H9 (cell line): ENCODE measurements around the gene NTN3. TPM values are rescaled to one million over a fixed set of nuclear protein-coding genes. Genes with fewer than 3 reads are reported as not detected.

Source experiments
- DNase-seq: peaks from one replicate; pipeline ENCODE4 v3.0.0-alpha.2; 2017
- H2AFZ ChIP-seq: one replicate; pipeline ENCODE4 v1.6.1; 2013; ENCODE audit warnings: mild to moderate bottlenecking, low read length, control low read depth, moderate library complexity
- H2AK5ac ChIP-seq: 2 replicates; pipeline ENCODE4 v1.6.1; 2013; ENCODE audit warnings: low read length, control low read depth, mixed read lengths; ENCODE audit not compliant: insufficient read length
- H2BK120ac ChIP-seq: one replicate; pipeline ENCODE4 v1.6.1; 2013; ENCODE audit warnings: low read depth, mild to moderate bottlenecking, low read length, control low read depth, inconsistent platforms; ENCODE audit not compliant: poor library complexity, severe bottlenecking
- H2BK12ac ChIP-seq: 2 replicates; pipeline ENCODE4 v1.6.1; 2013; ENCODE audit warnings: low read length, control low read depth, mixed read lengths, low read depth; ENCODE audit not compliant: insufficient read length
- H2BK15ac ChIP-seq: 2 replicates; pipeline ENCODE4 v1.6.1; 2013; ENCODE audit warnings: low read depth, low read length, control low read depth
- H2BK20ac ChIP-seq: one replicate; pipeline ENCODE4 v1.6.1; 2013; ENCODE audit warnings: low read depth, mild to moderate bottlenecking, low read length, control low read depth, inconsistent platforms; ENCODE audit not compliant: poor library complexity, severe bottlenecking
- H2BK5ac ChIP-seq: 2 replicates; pipeline ENCODE4 v1.6.1; 2013; ENCODE audit warnings: low read length, control low read depth, mixed read lengths; ENCODE audit not compliant: insufficient read length
- H3K14ac ChIP-seq: 2 replicates; pipeline ENCODE4 v1.6.1; 2013; ENCODE audit warnings: low read length, control low read depth; ENCODE audit not compliant: insufficient read depth
- H3K18ac ChIP-seq: 2 replicates; pipeline ENCODE4 v1.6.1; 2013; ENCODE audit warnings: low read depth, mild to moderate bottlenecking, mixed read lengths, low read length, control low read depth; ENCODE audit not compliant: insufficient read length
- H3K23ac ChIP-seq: 2 replicates; pipeline ENCODE4 v1.6.1; 2013; ENCODE audit warnings: low read length, control low read depth, mixed read lengths, low read depth; ENCODE audit not compliant: insufficient read length
- H3K23me2 ChIP-seq: 2 replicates; pipeline ENCODE4 v1.6.1; 2013; ENCODE audit warnings: low read depth, mild to moderate bottlenecking, mixed read lengths, low read length, control low read depth; ENCODE audit not compliant: insufficient read length, poor library complexity, severe bottlenecking
- H3K27ac ChIP-seq: 2 replicates; pipeline ENCODE4 v1.5.1; 2013; ENCODE audit warnings: low read length, control low read depth, mixed read lengths, low read depth; ENCODE audit not compliant: insufficient read length
- H3K27me3 ChIP-seq: 2 replicates; pipeline ENCODE4 v1.6.1; 2013; ENCODE audit warnings: low read length, control low read depth, inconsistent platforms; ENCODE audit not compliant: insufficient read depth
- H3K4ac ChIP-seq: 2 replicates; pipeline ENCODE4 v1.6.1; 2013; ENCODE audit warnings: low read depth, mild to moderate bottlenecking, control low read depth, inconsistent platforms, low read length, moderate library complexity
- H3K4me1 ChIP-seq: 2 replicates; pipeline ENCODE4 v1.6.1; 2013; ENCODE audit warnings: low read length, control low read depth, inconsistent platforms; ENCODE audit not compliant: insufficient read depth
- H3K4me2 ChIP-seq: 2 replicates; pipeline ENCODE4 v1.6.1; 2013; ENCODE audit warnings: low read length, control low read depth, mixed read lengths; ENCODE audit not compliant: insufficient read length, insufficient read depth
- H3K56ac ChIP-seq: 2 replicates; pipeline ENCODE4 v1.6.1; 2013; ENCODE audit warnings: low read depth, mild to moderate bottlenecking, mixed read lengths, low read length, control low read depth; ENCODE audit not compliant: insufficient read length
- H3K79me1 ChIP-seq: 2 replicates; pipeline ENCODE4 v1.6.1; 2013; ENCODE audit warnings: low read depth, mild to moderate bottlenecking, moderate library complexity, low read length, control low read depth, inconsistent platforms; ENCODE audit not compliant: insufficient read depth, poor library complexity, severe bottlenecking
- H3K79me2 ChIP-seq: 2 replicates; pipeline ENCODE4 v1.6.1; 2013; ENCODE audit warnings: low read length, control low read depth, inconsistent platforms; ENCODE audit not compliant: insufficient read depth
- H3K9ac ChIP-seq: 2 replicates; pipeline ENCODE4 v1.6.1; 2013; ENCODE audit warnings: low read length, control low read depth, mixed read lengths; ENCODE audit not compliant: insufficient read length; ENCODE audit errors: extremely low read depth
- H3K9me3 ChIP-seq: one replicate; pipeline ENCODE4 v1.6.1; 2013; ENCODE audit warnings: low read depth, low read length, inconsistent platforms; ENCODE audit not compliant: control insufficient read depth
- H3T11ph ChIP-seq: one replicate; pipeline ENCODE4 v1.6.1; 2013; ENCODE audit warnings: mild to moderate bottlenecking, low read length, control low read depth, inconsistent platforms
- H4K20me1 ChIP-seq: one replicate; pipeline ENCODE4 v1.6.1; 2013; ENCODE audit not compliant: control insufficient read depth, insufficient read length, insufficient read depth
- H4K5ac ChIP-seq: 2 replicates; pipeline ENCODE4 v1.6.1; 2013; ENCODE audit warnings: low read depth, mild to moderate bottlenecking, mixed read lengths, low read length, control low read depth; ENCODE audit not compliant: insufficient read length
- H4K8ac ChIP-seq: replicated peaks from 2 replicates; pipeline ENCODE4 v1.6.1; 2013; ENCODE audit warnings: low read length, control low read depth, mixed read lengths, low read depth; ENCODE audit not compliant: insufficient read length
- H4K91ac ChIP-seq: 2 replicates; pipeline ENCODE4 v1.6.1; 2013; ENCODE audit warnings: low read depth, mild to moderate bottlenecking, moderate library complexity, mixed read lengths, low read length, control low read depth; ENCODE audit not compliant: insufficient read length
- H3K27ac Mint-ChIP-seq, 3 experiments: 2 replicates in 2 of 3; 3 replicates in 1 of 3; pipeline ENCODE4 v1.8.0; 2020 to 2021; ENCODE audit warnings: mixed read lengths in 3 of 3, mild to moderate bottlenecking in 1 of 3, moderate library complexity in 1 of 3
- H3K27me3 Mint-ChIP-seq: 2 replicates; pipeline ENCODE4 v1.8.0; 2021; ENCODE audit warnings: low read depth, mild to moderate bottlenecking, moderate library complexity, mixed read lengths
- H3K36me3 Mint-ChIP-seq, 3 experiments: 2 replicates in 2 of 3; 3 replicates in 1 of 3; pipeline ENCODE4 v1.8.0; 2020 to 2021; ENCODE audit warnings: low read depth in 3 of 3, mixed read lengths in 3 of 3; ENCODE audit not compliant: insufficient read depth in 1 of 3
- H3K4me1 Mint-ChIP-seq, 2 experiments: 2 replicates each; pipeline ENCODE4 v1.8.0; 2020; ENCODE audit warnings: mixed read lengths in 2 of 2
- H3K4me3 Mint-ChIP-seq, 2 experiments: 2 replicates in 1 of 2; 3 replicates in 1 of 2; pipeline ENCODE4 v1.8.0; 2020 to 2021; ENCODE audit warnings: mild to moderate bottlenecking in 2 of 2, mixed read lengths in 2 of 2, moderate library complexity in 1 of 2
- H3K9me3 Mint-ChIP-seq, 2 experiments: 2 replicates in 1 of 2; 3 replicates in 1 of 2; pipeline ENCODE4 v1.8.0; 2020; ENCODE audit warnings: mild to moderate bottlenecking in 2 of 2, mixed read lengths in 2 of 2, moderate library complexity in 1 of 2
- CTCF ChIP-seq: fragments of 200-600 bp; sonication (generic); conservative IDR thresholded peaks from 3 replicates; pipeline ENCODE4 v1.8.0; 2021; ENCODE audit warnings: antibody characterized with exemption, mild to moderate bottlenecking
- WGBS: extraction: QIAGEN DNeasy Blood & Tissue Kit; methylation state at CpG from one replicate; pipeline ENCODE4 v1.1.7; 2013; ENCODE audit warnings: missing lambda C conversion rate, low lambda C conversion rate, mixed read lengths; ENCODE audit not compliant: insufficient read length; ENCODE audit errors: extremely low coverage; 5-methylcytosine and 5-hydroxymethylcytosine counted together
- total RNA-seq: library from RNA; stranded (reverse); gene quantifications from 2 replicates; pipeline ENCODE4 v1.2.1, GENCODE V29; 2021

The NTN3 gene
- total RNA-seq, 1 experiment from 2014 or later, result 1.3 TPM

DNA sequence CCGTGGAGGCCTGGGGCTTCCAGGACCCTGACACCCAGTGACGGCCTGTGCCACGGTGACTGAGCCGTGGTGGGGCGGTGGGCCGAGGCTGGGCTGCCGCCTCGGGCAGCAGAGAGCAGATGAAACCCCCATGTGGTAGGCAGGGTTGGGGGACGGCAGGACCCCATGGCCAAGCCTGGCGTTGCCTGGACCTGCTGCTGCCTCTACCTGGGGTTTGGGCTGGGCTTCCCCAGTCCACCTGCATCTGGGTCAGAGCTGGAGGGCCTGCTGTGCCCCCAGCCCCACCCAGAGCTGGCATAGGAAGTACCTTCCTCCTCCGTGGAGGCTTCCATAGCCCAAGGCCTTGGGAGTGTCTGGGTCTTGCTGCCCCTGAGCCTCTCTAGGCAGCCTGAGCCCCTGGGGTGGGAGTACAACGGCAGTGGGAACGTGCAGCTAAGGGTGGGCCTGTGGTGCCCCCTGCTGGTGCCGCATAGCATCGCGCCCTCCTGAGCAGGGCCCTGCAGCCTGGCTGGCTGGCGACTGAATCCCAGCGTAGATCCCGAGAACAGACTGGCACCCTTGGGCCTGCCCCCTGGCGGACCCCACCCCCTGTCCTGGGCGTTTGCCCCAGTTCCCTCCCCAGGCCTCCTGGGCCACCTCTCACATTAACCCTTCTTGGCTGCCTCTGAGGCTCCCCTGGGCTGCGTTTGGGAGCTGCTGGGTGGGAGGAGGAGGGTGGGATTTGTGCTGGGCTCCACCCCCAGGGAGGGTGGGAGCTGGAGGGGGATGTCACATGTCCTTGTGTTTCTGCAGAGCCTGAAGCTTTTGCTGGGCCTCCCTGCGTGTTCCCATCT lies 30.0 kb downstream of the NTN3 start:
- Histone ChIP-seq H3K9me3 (no peaks in the 10 kb centered on the region), H3K56ac (no peak overlapping the region), H4K5ac (no peak overlapping the region), H2AFZ (no peak overlapping the region), H2AK5ac (no peak overlapping the region), H3K18ac (no peak overlapping the region), H3K79me2 (no peaks in the 10 kb centered on the region), H4K8ac (no peak overlapping the region), H4K20me1 (no peaks in the 10 kb centered on the region), H2BK15ac (no peak overlapping the region), H2BK12ac (no peak overlapping the region), H3K9ac (no peak overlapping the region), H2BK5ac (no peak overlapping the region), H2BK20ac (no peak overlapping the region), H3T11ph (no peak overlapping the region), H3K79me1 (no peaks in the 10 kb centered on the region), H3K23ac (no peak overlapping the region), H3K4me2 (peak overlapping the region; percentile 25), H3K27me3 (no peaks in the 10 kb centered on the region), H3K14ac (0 out of 2 replicates have a peak overlapping the region, but pooled peaks have one; percentile 11), H3K23me2 (peaks cover 3% of the 10 kb centered on the region), H3K4me1 (no peaks in the 10 kb centered on the region), H3K4ac (no peak overlapping the region), H4K91ac (no peak overlapping the region), H2BK120ac (no peak overlapping the region), H3K27ac (no peak overlapping the region)
- no CpG with 5 or more reads among the region's 23 CpGs for WGBS
- Mint-ChIP-seq H3K36me3 (peaks cover 0 to 12% (median 4%) of the 10 kb centered on the region in 3 experiments; a peak in 4 of 7 replicates), H3K9me3 (no peaks in the 10 kb centered on the region), H3K27ac (no peak overlapping the region), H3K4me1 (peaks cover 3 to 5% of the 10 kb centered on the region in 2 experiments), H3K4me3 (peak overlapping the region; percentile 45 to 68; a peak in 4 of 5 replicates), H3K27me3 (no peaks in the 10 kb centered on the region)
- peak; percentile 94 for DNase-seq
- TF ChIP-seq CTCF, result peak; percentile 99; the same call in 2 of the 3 replicates
